HEK293T (cell line): ENCODE results near the gene LRIG2.
"Not testable (repeated sequence)": the region's sequence is repeated elsewhere in the genome, so short reads cannot be mapped to it uniquely, and the experiment has no call there.

Source experiments
- CTCF ChIA-PET: fragments of 350-600 bp; formaldehyde crosslinking; extraction: SDS; loops from one replicate; lab custom pipeline; 2021; ENCODE audit warnings: antibody characterized with exemption, inconsistent platforms; lab: Yijun Ruan, JAX
- POLR2A ChIA-PET: fragments of 350-600 bp; formaldehyde crosslinking; extraction: SDS; loops from one replicate; lab custom pipeline; 2020; ENCODE audit warnings: antibody characterized with exemption, inconsistent platforms; lab: Yijun Ruan, JAX
- DNase-seq: peaks from one replicate; pipeline ENCODE4 v3.0.0; 2012; ENCODE audit warnings: mixed read lengths; ENCODE audit errors: extremely low spot score
- ARNT ChIP-seq: fragments of 450-650 bp; IDR thresholded peaks from 2 replicates; pipeline ENCODE4 v1.6.1; 2017; ENCODE audit warnings: mild to moderate bottlenecking
- BHLHE40 ChIP-seq: fragments of 450-650 bp; IDR thresholded peaks from 2 replicates; pipeline ENCODE4 v1.6.1; 2016; ENCODE audit warnings: mild to moderate bottlenecking, moderate library complexity, borderline replicate concordance
- CTBP1 ChIP-seq: fragments of 450-650 bp; IDR thresholded peaks from 2 replicates; pipeline ENCODE4 v1.6.1; 2016; ENCODE audit warnings: borderline replicate concordance
- ELF4 ChIP-seq: fragments of 450-650 bp; IDR thresholded peaks from 2 replicates; pipeline ENCODE4 v1.6.1; 2017; ENCODE audit warnings: antibody characterized with exemption
- FOXA1 ChIP-seq: fragments of 450-650 bp; IDR thresholded peaks from 2 replicates; pipeline ENCODE4 v1.6.1; 2016; ENCODE audit warnings: mild to moderate bottlenecking
- FOXK2 ChIP-seq: fragments of 450-650 bp; IDR thresholded peaks from 2 replicates; pipeline ENCODE4 v1.6.1; 2016; ENCODE audit warnings: mild to moderate bottlenecking
- FOXM1 ChIP-seq: fragments of 450-650 bp; IDR thresholded peaks from 2 replicates; pipeline ENCODE4 v1.6.1; 2017; ENCODE audit warnings: mild to moderate bottlenecking, borderline replicate concordance
- HDGF ChIP-seq: fragments of 450-650 bp; IDR thresholded peaks from 2 replicates; pipeline ENCODE4 v1.6.1; 2017; ENCODE audit warnings: antibody characterized with exemption, borderline replicate concordance
- L3MBTL2 ChIP-seq: fragments of 450-650 bp; conservative IDR thresholded peaks from 2 replicates; pipeline ENCODE4 v1.6.1; 2016; ENCODE audit warnings: mild to moderate bottlenecking
- LEF1 ChIP-seq: fragments of 450-650 bp; IDR thresholded peaks from 2 replicates; pipeline ENCODE4 v1.6.1; 2017; ENCODE audit warnings: mild to moderate bottlenecking, borderline replicate concordance
- NFRKB ChIP-seq: fragments of 450-650 bp; IDR thresholded peaks from 2 replicates; pipeline ENCODE4 v1.6.1; 2016; ENCODE audit warnings: mild to moderate bottlenecking, moderate library complexity
- SP1 ChIP-seq: fragments of 450-650 bp; IDR thresholded peaks from 2 replicates; pipeline ENCODE4 v1.6.1; 2017
- SUZ12 ChIP-seq: fragments of 450-650 bp; IDR thresholded peaks from 2 replicates; pipeline ENCODE4 v1.6.1; 2016; ENCODE audit warnings: mild to moderate bottlenecking
- TARDBP ChIP-seq: fragments of 450-650 bp; IDR thresholded peaks from 2 replicates; pipeline ENCODE4 v1.6.1; 2016
- ZNF384 ChIP-seq: fragments of 450-650 bp; IDR thresholded peaks from 2 replicates; pipeline ENCODE4 v1.6.1; 2016
- TF ChIP-seq, protein P1 (sequence below): fragments of 450-650 bp; IDR thresholded peaks from 2 replicates; pipeline ENCODE4 v1.6.1; 2016

LRIG2 gene

DNA sequence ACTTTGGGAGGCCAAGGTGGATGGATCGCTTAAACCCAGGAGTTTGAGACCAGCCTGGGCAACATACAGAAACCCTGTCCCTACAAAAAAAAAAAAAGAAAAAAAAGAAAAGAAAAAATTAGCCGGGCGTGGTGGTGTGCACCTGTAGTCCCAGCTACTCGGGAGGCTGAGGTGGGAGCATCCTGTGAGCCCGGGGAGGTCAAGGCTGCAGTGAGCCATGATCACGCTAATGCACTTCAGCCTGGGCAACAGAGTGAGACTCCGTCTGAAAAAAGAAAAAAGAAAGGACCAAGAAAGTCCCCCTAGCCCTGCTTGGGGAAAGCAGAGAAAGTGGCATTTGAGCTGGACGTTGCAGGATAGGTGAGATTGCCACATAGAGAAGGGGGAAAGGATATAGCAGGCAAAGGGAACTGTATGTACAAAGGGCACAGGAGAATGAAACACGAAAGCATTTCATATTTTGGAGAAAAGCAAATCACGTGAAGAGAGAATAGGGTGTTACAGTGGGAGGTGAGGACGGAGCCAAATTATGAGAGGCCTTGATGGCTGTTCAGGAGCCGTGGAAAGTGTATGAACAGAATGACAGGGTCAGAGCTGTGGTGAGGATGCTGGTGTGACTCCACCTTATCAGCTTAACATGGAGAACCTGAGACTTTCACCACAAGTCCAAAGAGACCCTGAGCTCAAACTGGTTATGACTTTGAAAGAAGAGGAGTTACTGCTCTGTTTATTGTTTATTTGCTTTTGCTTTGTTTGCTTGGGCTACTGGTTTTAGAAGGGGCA lies 19.5 kb upstream of the LRIG2 start:
- POLR2A ChIA-PET = interaction anchor here (1.0 kb wide), 1 partner anchor 19 kb away, joined by 3 read pairs; the partner anchor contains the start of gene LRIG2
- CTCF ChIA-PET = interaction anchor here (1.3 to 1.7 kb wide), 2 partner anchors 11 to 19 kb away, joined by 4 to 7 read pairs; partner anchors contain the start of gene LRIG2
- TF ChIP-seq, protein P1, sequence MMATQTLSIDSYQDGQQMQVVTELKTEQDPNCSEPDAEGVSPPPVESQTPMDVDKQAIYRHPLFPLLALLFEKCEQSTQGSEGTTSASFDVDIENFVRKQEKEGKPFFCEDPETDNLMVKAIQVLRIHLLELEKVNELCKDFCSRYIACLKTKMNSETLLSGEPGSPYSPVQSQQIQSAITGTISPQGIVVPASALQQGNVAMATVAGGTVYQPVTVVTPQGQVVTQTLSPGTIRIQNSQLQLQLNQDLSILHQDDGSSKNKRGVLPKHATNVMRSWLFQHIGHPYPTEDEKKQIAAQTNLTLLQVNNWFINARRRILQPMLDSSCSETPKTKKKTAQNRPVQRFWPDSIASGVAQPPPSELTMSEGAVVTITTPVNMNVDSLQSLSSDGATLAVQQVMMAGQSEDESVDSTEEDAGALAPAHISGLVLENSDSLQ = no peak
- TF ChIP-seq SUZ12 (no peak), NFRKB (no peak), CTBP1 (no peak), FOXA1 (no peak), ARNT (no peak), HDGF (no peak), SP1 (no peak), FOXM1 (no peak), ELF4 (no peak)
- no peak for DNase-seq

DNA sequence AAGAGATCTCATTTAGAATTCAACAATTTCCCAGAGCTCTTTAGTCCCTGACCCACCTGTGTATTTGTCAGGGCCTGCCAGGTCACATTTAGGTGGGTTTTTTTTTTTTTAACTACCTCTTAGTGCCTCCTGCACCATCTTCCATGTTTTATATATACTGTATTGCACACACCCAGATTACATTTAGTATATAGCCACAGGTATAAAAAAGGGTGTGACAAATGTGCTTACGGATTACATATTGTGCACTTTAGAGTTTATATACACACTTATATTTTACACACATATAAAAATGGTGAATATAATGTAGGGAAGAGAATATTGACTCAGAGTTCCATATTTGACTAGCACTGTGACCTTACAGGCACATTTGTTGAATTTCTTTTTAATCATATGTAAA lies 17.4 kb upstream of the LRIG2 start:
- POLR2A ChIA-PET = no interaction called here
- TF ChIP-seq FOXA1 (no peak), SP1 (no peak), FOXK2 (no peak)
- CTCF ChIA-PET = interaction anchor here (5.2 kb wide), 1 partner anchor 18 kb away, joined by 44 read pairs; the partner anchor contains the start of gene LRIG2
- DNase-seq = no peak

- DNase-seq = no peak
- ChIA-PET POLR2A (interaction anchor here (1.1 to 1.9 kb wide), 2 partner anchors 16 to 122 kb away, joined by 3 to 12 read pairs; partner anchors contain the start of gene LRIG2), CTCF (interaction anchor here (0.6 to 5.2 kb wide), 3 partner anchors 16 to 174 kb away, joined by 3 to 44 read pairs (median 5); partner anchors contain the start of genes LRIG2 and SLC16A1)
- TF ChIP-seq ELF4 (no peak), FOXA1 (no peak), SP1 (no peak), TARDBP (no peak), BHLHE40 (no peak), HDGF (no peak), L3MBTL2 (no peak)
- TF ChIP-seq, protein P1 = no peak
Observed at GRCh38 chr1:113057006-113057405, 16.0 kb upstream of the LRIG2 start.

DNA sequence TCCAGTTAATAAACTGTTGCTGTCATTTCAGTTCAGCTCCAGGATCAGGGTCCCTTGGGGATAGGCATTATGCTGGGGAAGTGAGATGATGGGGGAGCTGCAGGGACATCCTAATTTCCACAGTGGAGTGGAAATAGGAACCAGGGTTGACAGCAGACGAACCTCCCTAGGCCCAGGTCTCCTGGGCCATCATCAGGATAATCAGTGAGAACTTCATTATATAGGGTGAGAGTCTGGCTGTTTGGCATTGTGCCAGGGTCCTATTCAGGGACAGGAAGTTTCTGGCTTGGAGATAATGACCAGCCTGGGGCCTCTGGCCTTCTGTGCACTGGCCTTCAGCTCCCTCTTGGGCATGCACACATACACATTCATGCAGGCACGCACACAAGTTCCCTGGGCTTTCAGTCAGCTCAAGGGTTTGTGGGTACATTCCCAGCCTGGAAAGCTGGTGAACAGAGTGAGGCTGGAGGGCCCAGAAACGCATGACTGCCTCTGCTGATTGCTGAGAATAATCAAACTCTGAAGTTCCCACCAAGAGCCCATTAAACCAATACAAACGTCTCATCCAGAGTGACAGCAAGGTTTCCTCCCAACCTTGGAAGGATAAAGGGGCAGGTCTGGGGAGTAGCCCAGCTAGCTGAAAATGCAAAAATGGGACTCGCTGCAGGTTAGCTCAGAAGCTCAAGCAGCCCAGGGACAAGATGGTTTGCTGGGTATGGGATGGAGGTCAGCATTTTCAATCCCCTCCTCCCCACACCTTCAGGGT lies 13.9 kb upstream of the LRIG2 start:
- ChIA-PET POLR2A (interaction anchor here (0.6 to 1.4 kb wide), 3 partner anchors 13 to 52 kb away, joined by 3 to 8 read pairs (median 5); partner anchors contain the start of gene LRIG2), CTCF (interaction anchor here (0.6 to 5.2 kb wide), 3 partner anchors 14 to 700 kb away, joined by 3 to 44 read pairs (median 5); partner anchors contain the start of genes LRIG2 and PHTF1)
- TF ChIP-seq FOXA1 = no peak
- no peak for TF ChIP-seq BHLHE40
- TF ChIP-seq LEF1 = no peak
- TF ChIP-seq SUZ12 = no peak
- no peak for TF ChIP-seq TARDBP
- no peak for TF ChIP-seq HDGF
- no peak for TF ChIP-seq ARNT
- TF ChIP-seq CTBP1 = no peak
- no peak for TF ChIP-seq FOXK2
- DNase-seq = no peak

GRCh38 chr1:113063456-113063855 lies 9.5 kb upstream of the LRIG2 start:
- CTCF ChIA-PET, DNase-seq, POLR2A ChIA-PET: not testable (repeated sequence)

DNA sequence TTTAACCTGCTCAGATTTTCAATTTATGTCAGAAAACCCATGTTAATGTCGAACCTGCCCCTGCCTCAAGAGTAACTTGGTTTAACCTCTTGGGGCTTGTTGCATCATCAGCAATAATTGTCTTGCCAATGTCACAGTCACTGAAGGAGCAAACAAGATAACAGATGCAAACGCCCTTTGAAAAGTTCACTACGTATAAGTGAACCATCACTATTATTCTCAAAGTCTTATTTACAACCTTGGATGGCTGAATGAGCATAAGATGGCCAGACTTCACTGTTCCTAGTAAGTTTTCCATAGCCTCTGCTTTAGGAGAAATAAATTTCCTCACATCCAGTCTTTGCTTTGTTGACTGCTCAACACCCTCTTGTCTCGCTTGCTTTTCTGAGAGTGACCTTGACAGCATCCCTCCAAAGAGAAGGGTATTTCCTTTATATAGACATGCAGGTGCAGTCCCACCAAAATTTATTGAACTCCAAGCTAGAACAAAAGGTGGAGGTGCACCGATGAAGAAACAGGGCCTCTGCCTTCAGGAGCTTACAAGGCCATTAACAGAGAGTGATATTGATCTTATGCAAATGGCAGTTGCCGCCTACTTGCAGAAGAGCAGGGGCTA lies 749 bp upstream of the LRIG2 start:
- DNase-seq = no peak
- CTCF ChIA-PET = interaction anchor here (0.5 to 2.4 kb wide), 38 partner anchors 10 to 739 kb away, joined by 3 to 44 read pairs (median 4); partner anchors contain the start of gene PPM1J
- TF ChIP-seq ELF4 (no peak), SP1 (no peak), SUZ12 (no peak), LEF1 (no peak), CTBP1 (no peak), NFRKB (no peak), TARDBP (no peak), HDGF (no peak), ZNF384 (no peak), FOXM1 (no peak)
- POLR2A ChIA-PET = interaction anchor here (0.6 to 1.9 kb wide), 20 partner anchors 13 to 357 kb away, joined by 3 to 14 read pairs (median 4); partner anchors contain the start of genes PPM1J and SLC16A1
